ENCODE measurements around the gene CNKSR3.

The CNKSR3 gene

DNA sequence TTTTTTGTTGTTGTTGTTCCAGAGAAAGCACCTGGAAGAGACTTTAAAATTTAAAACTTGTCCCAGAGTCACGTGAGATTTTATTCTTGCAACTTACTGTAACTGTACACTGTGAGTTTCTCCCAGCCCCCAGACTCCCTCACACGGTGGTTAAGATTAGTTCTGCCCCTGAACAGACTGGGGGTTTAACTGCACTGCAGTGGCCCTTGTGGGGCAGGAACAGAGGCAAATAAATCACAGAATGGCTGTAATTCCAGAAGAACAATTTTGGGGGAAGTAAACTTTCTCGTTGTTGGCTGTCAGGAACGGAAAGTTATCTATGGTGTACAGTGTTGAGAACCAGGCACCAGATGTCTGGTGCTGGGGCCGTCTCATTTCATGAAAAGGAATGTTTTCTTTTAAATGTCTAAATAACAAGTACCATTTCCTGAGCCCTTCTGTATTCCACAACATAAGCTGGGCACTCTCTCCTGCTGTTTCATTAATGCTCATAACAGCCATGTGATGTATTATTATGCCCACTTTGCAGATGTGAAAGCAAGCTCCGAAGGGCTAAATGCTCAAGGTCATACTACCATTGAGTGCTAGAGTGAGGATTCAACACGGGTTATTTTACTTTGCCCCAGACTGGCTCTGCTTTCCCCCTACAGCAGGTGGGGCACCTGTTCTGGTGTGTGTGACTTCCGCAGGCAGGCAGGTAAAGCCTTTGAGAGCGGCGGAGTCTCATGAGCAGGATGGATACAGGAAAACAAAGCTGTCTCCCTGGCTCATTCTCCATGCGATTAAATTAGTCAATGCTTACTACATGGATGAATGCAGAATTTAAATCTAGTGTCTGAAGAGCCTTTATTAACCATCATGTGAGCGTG is 30.5 kb downstream of the CNKSR3 start:
- DNase-seq (ENCODE audit: extremely low read depth, insufficient read length) = no peak
- H3K4me3 ChIP-seq (replicated peaks; ENCODE audit: low read depth, low read length) = no peak overlapping the region
- TF ChIP-seq, protein P1, sequence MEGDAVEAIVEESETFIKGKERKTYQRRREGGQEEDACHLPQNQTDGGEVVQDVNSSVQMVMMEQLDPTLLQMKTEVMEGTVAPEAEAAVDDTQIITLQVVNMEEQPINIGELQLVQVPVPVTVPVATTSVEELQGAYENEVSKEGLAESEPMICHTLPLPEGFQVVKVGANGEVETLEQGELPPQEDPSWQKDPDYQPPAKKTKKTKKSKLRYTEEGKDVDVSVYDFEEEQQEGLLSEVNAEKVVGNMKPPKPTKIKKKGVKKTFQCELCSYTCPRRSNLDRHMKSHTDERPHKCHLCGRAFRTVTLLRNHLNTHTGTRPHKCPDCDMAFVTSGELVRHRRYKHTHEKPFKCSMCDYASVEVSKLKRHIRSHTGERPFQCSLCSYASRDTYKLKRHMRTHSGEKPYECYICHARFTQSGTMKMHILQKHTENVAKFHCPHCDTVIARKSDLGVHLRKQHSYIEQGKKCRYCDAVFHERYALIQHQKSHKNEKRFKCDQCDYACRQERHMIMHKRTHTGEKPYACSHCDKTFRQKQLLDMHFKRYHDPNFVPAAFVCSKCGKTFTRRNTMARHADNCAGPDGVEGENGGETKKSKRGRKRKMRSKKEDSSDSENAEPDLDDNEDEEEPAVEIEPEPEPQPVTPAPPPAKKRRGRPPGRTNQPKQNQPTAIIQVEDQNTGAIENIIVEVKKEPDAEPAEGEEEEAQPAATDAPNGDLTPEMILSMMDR (IDR thresholded peaks at IDR 0.05; ENCODE audit: insufficient read depth, low read length, poor library complexity, severe bottlenecking) = no peak

DNA sequence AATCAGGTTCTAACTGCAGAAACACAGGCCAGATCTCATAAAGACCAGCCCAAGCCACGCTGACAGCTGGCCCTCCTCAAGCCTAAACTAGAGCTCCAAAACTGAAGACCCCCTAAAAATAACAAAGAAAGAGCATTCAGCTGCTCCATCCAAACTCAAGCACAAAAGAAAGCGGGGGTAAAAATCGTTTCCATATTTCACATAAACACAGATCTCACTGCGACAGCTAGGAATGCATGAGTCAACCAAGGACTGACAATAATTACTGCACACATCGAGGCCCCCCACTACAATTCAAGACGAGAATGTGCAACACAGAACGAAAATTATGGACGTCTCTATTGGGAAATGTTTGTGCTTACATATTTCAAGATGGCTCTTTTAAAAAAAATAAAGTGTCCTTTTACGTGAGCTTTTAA is 31.1 kb downstream of the CNKSR3 start:
- Histone ChIP-seq H3K36me3 (ENCODE audit: control insufficient read depth, insufficient read depth, low read length) (no peaks in the 10 kb centered on the region), H3K4me3 (replicated peaks; ENCODE audit: low read depth, low read length) (no peak overlapping the region), H3K27me3 (replicated peaks; ENCODE audit: control insufficient read depth, insufficient read depth, low read length) (no peaks in the 10 kb centered on the region)
- no peak for DNase-seq (ENCODE audit: extremely low read depth, insufficient read length)
- TF ChIP-seq, protein P1 (IDR thresholded peaks at IDR 0.05; ENCODE audit: insufficient read depth, low read length, poor library complexity, severe bottlenecking) = no peak

More for the DNA sequence above, 30.5 kb downstream of the CNKSR3 start:
- Histone ChIP-seq H3K36me3 (ENCODE audit: control insufficient read depth, insufficient read depth, low read length) (no peaks in the 10 kb centered on the region), H3K27me3 (replicated peaks; ENCODE audit: control insufficient read depth, insufficient read depth, low read length) (no peaks in the 10 kb centered on the region)

DNA sequence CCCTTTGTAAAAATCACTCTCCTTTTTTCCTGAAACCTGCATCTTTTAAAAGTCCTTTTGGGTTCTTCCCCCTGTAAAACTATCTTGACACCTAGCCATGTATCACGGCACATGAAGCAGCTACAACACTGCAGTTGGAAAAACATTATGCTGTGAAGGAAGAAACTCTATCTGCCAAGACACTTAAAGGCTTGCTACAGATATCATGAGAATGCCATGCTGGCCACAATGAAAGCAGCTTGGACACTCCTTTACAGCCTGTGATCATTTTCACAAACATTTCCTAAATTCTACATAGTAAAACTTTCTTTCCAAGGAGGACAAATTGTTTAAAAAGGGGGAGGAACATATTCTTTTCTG is 31.8 kb downstream of the CNKSR3 start:
- no peak for DNase-seq (ENCODE audit: extremely low read depth, insufficient read length)
- TF ChIP-seq, protein P1 (IDR thresholded peaks at IDR 0.05; ENCODE audit: insufficient read depth, low read length, poor library complexity, severe bottlenecking) = no peak
- Histone ChIP-seq H3K36me3 (ENCODE audit: control insufficient read depth, insufficient read depth, low read length) (no peaks in the 10 kb centered on the region), H3K4me3 (replicated peaks; ENCODE audit: low read depth, low read length) (no peak overlapping the region), H3K27me3 (replicated peaks; ENCODE audit: control insufficient read depth, insufficient read depth, low read length) (no peaks in the 10 kb centered on the region)

DNA sequence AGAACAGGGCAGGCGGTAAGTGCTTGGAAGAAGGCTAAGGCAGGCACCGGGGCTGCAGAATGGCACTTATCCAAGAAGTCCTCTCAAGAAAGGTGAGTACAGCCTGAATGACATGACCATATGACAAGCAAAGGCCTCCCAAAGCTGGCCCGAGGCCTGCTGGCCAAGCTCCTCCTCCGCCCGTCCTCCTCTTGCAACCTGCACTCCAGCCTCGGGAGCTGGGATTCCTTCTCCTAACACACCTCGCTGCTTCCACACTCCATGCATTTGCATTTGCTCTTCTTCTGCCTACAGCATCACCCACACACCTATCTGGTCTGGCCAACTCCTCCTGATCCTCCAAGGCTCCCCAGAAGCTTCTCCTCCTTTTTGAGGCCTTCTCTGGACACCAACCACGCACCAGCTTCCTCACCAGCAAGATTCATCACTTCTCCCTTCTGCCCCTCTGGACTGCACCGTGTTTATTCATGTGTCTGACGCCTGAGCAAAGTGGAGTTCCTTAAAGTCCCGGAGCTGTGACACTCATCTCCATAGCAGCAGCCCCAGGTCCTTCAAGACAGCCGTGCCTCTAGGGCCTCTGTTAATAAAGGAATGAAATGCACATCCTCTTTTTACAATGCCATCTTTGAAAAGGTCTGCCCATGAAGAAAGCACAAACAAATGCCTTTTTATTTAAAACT is 32.3 kb downstream of the CNKSR3 start:
- TF ChIP-seq, protein P1 (IDR thresholded peaks at IDR 0.05; ENCODE audit: insufficient read depth, low read length, poor library complexity, severe bottlenecking) = no peak
- no peak for DNase-seq (ENCODE audit: extremely low read depth, insufficient read length)
- no peak overlapping the region for H3K4me3 ChIP-seq (replicated peaks; ENCODE audit: low read depth, low read length)
- H3K36me3 ChIP-seq (ENCODE audit: control insufficient read depth, insufficient read depth, low read length) = no peaks in the 10 kb centered on the region
- H3K27me3 ChIP-seq (replicated peaks; ENCODE audit: control insufficient read depth, insufficient read depth, low read length) = no peaks in the 10 kb centered on the region

DNA sequence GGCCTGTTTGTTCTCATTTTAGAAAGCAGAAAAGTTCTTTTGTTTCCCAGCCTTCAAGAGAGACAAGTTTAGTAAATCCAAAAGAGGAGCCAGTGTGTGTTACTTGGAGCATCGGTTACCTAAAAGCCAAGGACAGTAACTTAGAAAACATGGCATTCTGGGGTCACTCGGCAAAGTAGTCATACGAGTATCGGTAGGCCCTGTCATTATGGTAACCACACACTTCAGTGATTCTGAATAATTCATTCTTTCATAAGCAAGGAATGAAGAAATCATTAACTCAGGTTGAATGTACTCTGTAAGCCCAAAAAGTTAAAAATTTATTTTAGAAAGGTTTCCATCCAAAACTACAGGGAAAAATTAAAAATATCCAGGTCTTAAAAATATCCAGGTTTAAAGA is 34.0 kb downstream of the CNKSR3 start:
- TF ChIP-seq, protein P1 (IDR thresholded peaks at IDR 0.05; ENCODE audit: insufficient read depth, low read length, poor library complexity, severe bottlenecking) = no peak
- no peak overlapping the region for H3K4me3 ChIP-seq (replicated peaks; ENCODE audit: low read depth, low read length)
- H3K27me3 ChIP-seq (replicated peaks; ENCODE audit: control insufficient read depth, insufficient read depth, low read length) = no peaks in the 10 kb centered on the region

More for the DNA sequence above, 34.0 kb downstream of the CNKSR3 start:
- no peaks in the 10 kb centered on the region for H3K36me3 ChIP-seq (ENCODE audit: control insufficient read depth, insufficient read depth, low read length)
- no peak for DNase-seq (ENCODE audit: extremely low read depth, insufficient read length)
